Upper lobe of right lung (tissue), 1 donor: ENCODE measurements around the gene ZBTB16. TPM values are rescaled to one million over a fixed set of nuclear protein-coding genes. Genes with fewer than 3 reads are reported as not detected.

Experiments
- ATAC-seq: fragments of 200-7000 bp; cut with Tn5 transposase; one replicate; pipeline ENCODE4 v1.9.1; 2020; ENCODE audit warnings: mild to moderate bottlenecking, moderate library complexity
- DNase-seq: peaks from one replicate; pipeline ENCODE4 v3.0.0-alpha.2; 2020
- H3K27ac ChIP-seq: fragments of 200-600 bp; one replicate; pipeline ENCODE4 v1.8.0; 2022
- H3K27me3 ChIP-seq: fragments of 200-600 bp; one replicate; pipeline ENCODE4 v1.8.0; 2022; ENCODE audit warnings: mild to moderate bottlenecking
- H3K36me3 ChIP-seq: fragments of 200-600 bp; one replicate; pipeline ENCODE4 v1.8.0; 2022
- H3K4me1 ChIP-seq: fragments of 200-600 bp; one replicate; pipeline ENCODE4 v1.8.0; 2022
- H3K4me3 ChIP-seq: fragments of 200-600 bp; one replicate; pipeline ENCODE4 v1.8.0; 2022; ENCODE audit warnings: mild to moderate bottlenecking
- H3K9me3 ChIP-seq: fragments of 200-600 bp; one replicate; pipeline ENCODE4 v1.8.0; 2022
- intact Hi-C: fragments of 100-400 bp; cut with DNase I; formaldehyde crosslinking; loops from one replicate; pipeline ENCODE4 v1.11.0; 2022
- total RNA-seq: library from RNA; stranded (reverse); fragmentation: NEBNext Ultra II Directional; extraction: Animal tissue kit (Norgen Biotek cat#: 25700); gene quantifications from one replicate; pipeline ENCODE4 v1.2.1, GENCODE V29; 2021
- TF ChIP-seq, protein P1 (sequence below): fragments of 200-600 bp; IDR thresholded peaks from one replicate; pipeline ENCODE4 v1.8.0; 2022; ENCODE audit warnings: antibody characterized with exemption
- donor health status: DM: no; HTN: yes; CAD: no; lungs with severe emphysema.

The ZBTB16 gene
- total RNA-seq, 1 donor from 2014 or later: 221 TPM

DNA sequence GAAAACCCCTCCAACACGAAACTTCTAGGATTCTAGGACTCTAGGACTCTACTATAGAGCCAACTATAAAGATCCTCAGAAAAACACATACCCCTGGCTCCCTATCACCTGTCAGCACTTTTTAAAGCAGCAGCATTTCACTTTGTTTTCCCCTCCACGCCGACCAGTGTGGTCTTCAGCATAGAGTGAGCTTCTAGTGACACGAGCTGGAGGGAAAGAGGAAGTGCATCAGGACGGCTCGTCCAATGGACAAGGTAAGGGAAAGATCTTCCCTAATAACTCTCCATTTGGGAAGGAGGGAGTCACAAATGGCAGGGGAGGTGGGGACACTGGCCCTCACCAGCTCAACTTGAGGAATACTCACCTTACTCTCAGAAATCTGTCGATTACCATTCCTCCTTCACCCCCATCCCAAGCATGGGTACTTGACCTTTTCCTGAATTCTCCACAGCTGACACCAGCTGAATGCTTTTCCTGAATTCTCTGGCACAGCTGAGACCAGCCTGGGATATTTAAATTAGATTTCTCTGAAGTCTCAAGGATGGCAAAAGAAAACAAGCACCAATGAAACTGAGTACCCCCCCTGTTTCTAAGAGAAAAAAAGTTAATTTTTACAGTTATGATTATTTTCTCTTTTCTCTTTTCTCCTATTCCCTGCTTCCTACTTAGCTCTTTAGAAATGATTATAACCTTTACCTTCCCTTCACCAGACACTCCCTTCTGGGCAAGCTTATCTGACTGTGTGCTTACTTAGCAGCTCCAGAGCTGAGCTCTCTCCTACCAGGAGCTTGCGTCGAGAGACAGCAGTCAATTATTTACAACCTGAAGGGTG lies 203.4 kb downstream of the ZBTB16 start:
- no peaks in the 10 kb centered on the region for H3K9me3 ChIP-seq
- intact Hi-C loops: loop anchor here (5.0 to 10.0 kb wide), 2 partner anchors 226 to 368 kb away; no protein-coding TSS in a partner anchor
- DNase-seq (peak; percentile 47), ATAC-seq (peak; percentile 27)
- TF ChIP-seq, protein P1, sequence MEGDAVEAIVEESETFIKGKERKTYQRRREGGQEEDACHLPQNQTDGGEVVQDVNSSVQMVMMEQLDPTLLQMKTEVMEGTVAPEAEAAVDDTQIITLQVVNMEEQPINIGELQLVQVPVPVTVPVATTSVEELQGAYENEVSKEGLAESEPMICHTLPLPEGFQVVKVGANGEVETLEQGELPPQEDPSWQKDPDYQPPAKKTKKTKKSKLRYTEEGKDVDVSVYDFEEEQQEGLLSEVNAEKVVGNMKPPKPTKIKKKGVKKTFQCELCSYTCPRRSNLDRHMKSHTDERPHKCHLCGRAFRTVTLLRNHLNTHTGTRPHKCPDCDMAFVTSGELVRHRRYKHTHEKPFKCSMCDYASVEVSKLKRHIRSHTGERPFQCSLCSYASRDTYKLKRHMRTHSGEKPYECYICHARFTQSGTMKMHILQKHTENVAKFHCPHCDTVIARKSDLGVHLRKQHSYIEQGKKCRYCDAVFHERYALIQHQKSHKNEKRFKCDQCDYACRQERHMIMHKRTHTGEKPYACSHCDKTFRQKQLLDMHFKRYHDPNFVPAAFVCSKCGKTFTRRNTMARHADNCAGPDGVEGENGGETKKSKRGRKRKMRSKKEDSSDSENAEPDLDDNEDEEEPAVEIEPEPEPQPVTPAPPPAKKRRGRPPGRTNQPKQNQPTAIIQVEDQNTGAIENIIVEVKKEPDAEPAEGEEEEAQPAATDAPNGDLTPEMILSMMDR: peak; percentile 57
- H3K4me3 ChIP-seq: no peak overlapping the region
- H3K27ac ChIP-seq: no peak overlapping the region
- no peaks in the 10 kb centered on the region for H3K27me3 ChIP-seq
- H3K36me3 ChIP-seq: no peaks in the 10 kb centered on the region
- peaks cover 22% of the 10 kb centered on the region for H3K4me1 ChIP-seq

DNA sequence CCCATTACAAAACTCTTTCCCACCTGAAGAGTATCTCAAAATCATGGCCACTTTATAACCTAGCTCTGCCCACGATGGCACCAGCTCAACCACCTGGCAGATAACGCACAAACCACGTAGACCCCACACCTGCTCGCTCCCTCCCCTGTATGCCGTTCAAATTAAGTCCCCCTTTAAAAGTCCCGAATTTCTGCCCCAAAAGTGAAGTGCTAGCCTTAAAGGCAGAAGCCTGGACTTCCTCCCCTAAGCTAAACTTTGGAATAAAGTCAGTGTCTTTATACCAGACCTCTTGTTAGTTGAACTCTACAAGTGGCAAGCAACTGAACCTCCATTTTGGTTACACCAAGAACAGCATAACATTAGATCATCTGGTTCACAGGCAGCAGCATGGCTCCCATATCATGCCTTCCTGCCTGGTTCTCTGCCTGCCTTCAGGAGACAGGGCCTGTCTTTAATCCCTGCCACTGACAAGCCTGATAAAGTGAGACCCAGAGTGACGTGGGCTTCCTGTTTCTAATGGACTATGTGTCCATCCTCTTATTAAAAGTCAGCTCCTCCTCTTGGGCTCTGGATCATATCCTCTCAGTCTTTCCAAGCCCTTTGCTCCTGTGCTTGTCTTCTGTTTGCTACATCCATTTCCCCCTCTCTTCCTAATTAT lies 204.1 kb downstream of the ZBTB16 start:
- no peaks in the 10 kb centered on the region for H3K9me3 ChIP-seq
- peaks cover 19% of the 10 kb centered on the region for H3K4me1 ChIP-seq
- ATAC-seq (no peak), DNase-seq (peak; percentile 54)
- TF ChIP-seq, protein P1: no peak
- H3K27ac ChIP-seq: no peak overlapping the region
- no peak overlapping the region for H3K4me3 ChIP-seq
- H3K27me3 ChIP-seq: no peaks in the 10 kb centered on the region
- intact Hi-C loops: loop anchor here (5.0 to 10.0 kb wide), 2 partner anchors 226 to 369 kb away; no protein-coding TSS in a partner anchor
- no peaks in the 10 kb centered on the region for H3K36me3 ChIP-seq

DNA sequence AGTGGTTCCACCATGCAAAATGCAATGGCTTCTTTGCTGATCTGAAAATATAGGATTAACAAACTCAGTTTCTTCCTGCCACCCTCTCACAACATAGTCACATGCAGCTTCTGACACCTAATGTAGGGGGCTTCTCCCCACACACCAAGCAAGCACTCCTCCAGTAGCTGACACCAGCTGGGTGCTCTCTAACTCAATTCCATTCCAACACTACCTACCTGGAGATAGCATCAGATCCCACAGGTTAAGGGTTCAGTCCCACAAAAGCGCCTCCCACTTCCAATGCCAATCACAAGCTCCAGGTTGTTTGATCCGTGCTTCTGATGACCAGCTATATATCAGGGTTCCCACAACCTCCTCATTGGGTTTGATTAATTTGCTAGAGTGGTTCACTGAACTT lies 204.9 kb downstream of the ZBTB16 start:
- intact Hi-C loops: loop anchor here (5.0 to 10.0 kb wide), 2 partner anchors 227 to 370 kb away; no protein-coding TSS in a partner anchor
- TF ChIP-seq, protein P1: no peak
- DNase-seq: peak; percentile 12
- Histone ChIP-seq H3K36me3 (no peaks in the 10 kb centered on the region), H3K27ac (no peak overlapping the region), H3K27me3 (no peaks in the 10 kb centered on the region), H3K9me3 (no peaks in the 10 kb centered on the region), H3K4me1 (peaks cover 16% of the 10 kb centered on the region), H3K4me3 (no peak overlapping the region)
- no peak for ATAC-seq

DNA sequence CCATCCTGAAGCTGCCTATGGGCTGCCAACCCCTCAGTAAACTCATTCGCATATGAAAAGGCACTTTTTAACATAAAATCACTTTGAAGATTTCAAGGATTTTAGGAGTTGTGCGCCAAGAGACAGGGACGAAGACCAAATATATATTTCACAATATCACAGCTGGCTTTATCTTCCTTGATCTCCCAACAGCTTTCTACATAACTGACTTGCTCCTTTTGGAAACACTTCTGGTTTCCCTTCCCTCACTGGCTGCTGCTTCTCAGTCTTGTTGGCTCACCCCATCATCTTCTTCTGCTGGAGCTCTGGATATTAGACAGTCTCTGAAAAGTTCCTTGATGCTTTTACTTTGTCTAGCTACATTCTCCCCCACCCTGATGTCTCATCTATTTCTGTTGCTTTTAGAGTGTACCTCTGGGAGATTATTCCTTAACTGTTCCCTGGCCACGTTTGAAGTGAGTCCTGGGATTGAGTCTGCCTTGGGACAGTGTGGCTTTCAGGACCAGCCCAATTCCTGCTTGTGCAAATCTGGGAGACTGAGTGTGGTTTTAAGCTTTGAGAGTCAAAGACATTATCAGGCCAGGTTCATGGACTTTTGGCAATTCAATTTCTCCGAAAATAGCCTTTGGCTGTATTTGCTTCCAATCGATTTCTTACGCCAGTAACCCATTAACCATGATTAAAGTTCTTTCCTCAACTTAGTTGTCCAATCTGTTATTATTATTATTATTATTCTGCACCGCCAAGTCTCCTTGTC lies 205.8 kb downstream of the ZBTB16 start:
- Histone ChIP-seq H3K4me1 (peaks cover 12% of the 10 kb centered on the region), H3K4me3 (no peak overlapping the region), H3K27ac (no peak overlapping the region), H3K36me3 (no peaks in the 10 kb centered on the region), H3K27me3 (no peaks in the 10 kb centered on the region), H3K9me3 (no peaks in the 10 kb centered on the region)
- TF ChIP-seq, protein P1: no peak
- ATAC-seq (no peak), DNase-seq (no peak)
- intact Hi-C loops: loop anchor here (10.0 kb wide), 1 partner anchor 370 kb away; no protein-coding TSS in a partner anchor

DNA sequence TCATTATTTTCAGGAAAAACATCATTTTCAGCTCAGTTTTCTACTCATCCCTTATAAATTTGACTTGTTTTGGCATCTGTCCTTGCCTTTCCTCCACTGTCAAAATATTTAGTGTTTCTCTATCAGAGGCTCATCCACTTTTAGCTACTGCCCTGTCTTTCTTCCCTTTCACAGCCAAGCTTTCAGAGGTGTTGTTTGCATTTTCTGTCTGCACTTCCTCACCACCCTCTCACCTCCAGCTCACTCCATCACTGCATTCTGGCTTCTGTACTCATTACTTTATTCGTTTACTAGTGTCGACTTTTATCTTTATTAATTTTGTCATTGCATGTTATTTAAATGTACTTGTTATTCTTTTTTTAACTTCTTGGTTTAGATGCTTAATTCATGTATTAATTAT lies 210.0 kb downstream of the ZBTB16 start:
- Histone ChIP-seq H3K27ac (no peak overlapping the region), H3K27me3 (no peaks in the 10 kb centered on the region), H3K4me3 (no peak overlapping the region), H3K9me3 (no peaks in the 10 kb centered on the region), H3K4me1 (no peaks in the 10 kb centered on the region), H3K36me3 (no peaks in the 10 kb centered on the region)
- ATAC-seq: no peak
- intact Hi-C loops: loop anchor here (10.0 kb wide), 1 partner anchor 375 kb away; no protein-coding TSS in a partner anchor
- DNase-seq: no peak
- TF ChIP-seq, protein P1: no peak
